Activated naive CD4-positive, alpha-beta T cell treated with anti-CD3 and anti-CD28 coated beads for 36 hours (primary cell): ENCODE data around the gene CCL22. TPM values are rescaled to one million over a fixed set of nuclear protein-coding genes. Genes with fewer than 3 reads are reported as not detected.

Source experiments
- CTCF ChIA-PET: fragments of 350-600 bp; sonication (Branson Sonifier 250); formaldehyde crosslinking; loops from one replicate; lab custom pipeline; 2021; ENCODE audit warnings: antibody characterized with exemption; lab: Charles Lee
- DNase-seq: peaks from one replicate; pipeline ENCODE4 v3.0.0-alpha.2; 2020
- H3K27ac Mint-ChIP-seq: one replicate; pipeline ENCODE4 v1.8.0; 2021; ENCODE audit warnings: mild to moderate bottlenecking, mixed read lengths
- H3K27me3 Mint-ChIP-seq: one replicate; pipeline ENCODE4 v1.8.0; 2021; ENCODE audit warnings: low read depth, mixed read lengths
- H3K36me3 Mint-ChIP-seq: one replicate; pipeline ENCODE4 v1.8.0; 2021; ENCODE audit warnings: low read depth, mixed read lengths
- H3K4me1 Mint-ChIP-seq: one replicate; pipeline ENCODE4 v1.8.0; 2021; ENCODE audit warnings: low read depth, mixed read lengths
- H3K4me3 Mint-ChIP-seq: one replicate; pipeline ENCODE4 v1.8.0; 2021; ENCODE audit warnings: mild to moderate bottlenecking, moderate library complexity, mixed read lengths
- H3K9me3 Mint-ChIP-seq: one replicate; pipeline ENCODE4 v1.8.0; 2021; ENCODE audit warnings: mixed read lengths
- intact Hi-C: fragments of 100-400 bp; cut with micrococcal nuclease; formaldehyde crosslinking; loops from one replicate; pipeline ENCODE4 v1.15.1; 2023
- total RNA-seq, 2 experiments: library from RNA; stranded (reverse); gene quantifications; one replicate each; pipeline ENCODE4 v1.2.3, GENCODE V29; 2021

The CCL22 gene
- total RNA-seq, result 1 to 10 TPM in 1 of 2 experiments, under 1 TPM in 1; 0.72 to 1.0 TPM

- peak; percentile 69 for DNase-seq
- CTCF ChIA-PET, result interaction anchor here (1.5 kb wide), 1 partner anchor 58 kb away, joined by 3 read pairs; no protein-coding TSS in a partner anchor
- Mint-ChIP-seq H3K4me3 (no peak within 1 kb of the TSS), H3K4me1 (peaks cover 11% of the 10 kb centered on the region), H3K27ac (no peak within 1 kb of the TSS), H3K36me3 (no peaks in the 10 kb centered on the region), H3K27me3 (no peaks in the 10 kb centered on the region), H3K9me3 (no peaks in the 10 kb centered on the region)
- intact Hi-C loops, result loop anchor here (1.0 kb wide), 1 partner anchor 44 kb away; no protein-coding TSS in a partner anchor
Observed at GRCh38 chr16:57358527-57359095, at the start of gene CCL22. TSS of gene CCL22 (plus strand) at chr16:57358783. CDS start at chr16:57358817, 34 bp downstream.

- Mint-ChIP-seq H3K4me1 (peaks cover 17% of the 10 kb centered on the region), H3K27ac (no peak overlapping the region), H3K27me3 (no peaks in the 10 kb centered on the region), H3K9me3 (no peaks in the 10 kb centered on the region), H3K36me3 (no peaks in the 10 kb centered on the region), H3K4me3 (no peak overlapping the region)
- no peak for DNase-seq
- intact Hi-C loops, result no loop called here
- CTCF ChIA-PET, result interaction anchor here (0.5 kb wide), 1 partner anchor 11 kb away, joined by 3 read pairs; no protein-coding TSS in a partner anchor
Observed at GRCh38 chr16:57310801-57311200, 47.8 kb upstream of the CCL22 start.

- H3K4me1 Mint-ChIP-seq, result peaks cover 19% of the 10 kb centered on the region
- H3K9me3 Mint-ChIP-seq, result no peaks in the 10 kb centered on the region
- CTCF ChIA-PET, result interaction anchor here (0.8 to 1.7 kb wide), 4 partner anchors 13 to 207 kb away, joined by 3 to 10 read pairs (median 4); no protein-coding TSS in a partner anchor
- H3K36me3 Mint-ChIP-seq, result no peaks in the 10 kb centered on the region
- no peak overlapping the region for H3K4me3 Mint-ChIP-seq
- H3K27ac Mint-ChIP-seq, result no peak overlapping the region
- intact Hi-C loops, result no loop called here
- no peaks in the 10 kb centered on the region for H3K27me3 Mint-ChIP-seq
- no peak for DNase-seq
Observed at GRCh38 chr16:57313509-57313908, 45.1 kb upstream of the CCL22 start.

GRCh38 chr16:57314161-57314785, 44.3 kb upstream of the CCL22 start:
- no peaks in the 10 kb centered on the region for H3K9me3 Mint-ChIP-seq
- H3K4me1 Mint-ChIP-seq, result peaks cover 19% of the 10 kb centered on the region
- DNase-seq, result no peak
- H3K4me3 Mint-ChIP-seq, result no peak overlapping the region
- CTCF ChIA-PET, result interaction anchor here (0.8 to 1.7 kb wide), 4 partner anchors 14 to 206 kb away, joined by 3 to 10 read pairs (median 4); no protein-coding TSS in a partner anchor
- H3K36me3 Mint-ChIP-seq, result no peaks in the 10 kb centered on the region
- H3K27me3 Mint-ChIP-seq, result no peaks in the 10 kb centered on the region
- intact Hi-C loops, result loop anchor here (1.0 kb wide), 1 partner anchor 44 kb away; the partner anchor contains the start of gene CCL22
- peak overlapping the region; percentile 13 for H3K27ac Mint-ChIP-seq

GRCh38 chr16:57315416-57315815, 43.2 kb upstream of the CCL22 start:
- Mint-ChIP-seq H3K27me3 (no peaks in the 10 kb centered on the region), H3K4me1 (peaks cover 19% of the 10 kb centered on the region), H3K27ac (no peak overlapping the region), H3K9me3 (no peaks in the 10 kb centered on the region), H3K36me3 (no peaks in the 10 kb centered on the region), H3K4me3 (no peak overlapping the region)
- DNase-seq, result no peak
- CTCF ChIA-PET, result interaction anchor here (0.7 kb wide), 1 partner anchor 101 kb away, joined by 3 read pairs; no protein-coding TSS in a partner anchor
- intact Hi-C loops, result no loop called here

- Mint-ChIP-seq H3K27ac (no peak overlapping the region), H3K4me1 (peaks cover 19% of the 10 kb centered on the region), H3K9me3 (no peaks in the 10 kb centered on the region), H3K36me3 (no peaks in the 10 kb centered on the region), H3K27me3 (no peaks in the 10 kb centered on the region), H3K4me3 (no peak overlapping the region)
- CTCF ChIA-PET, result interaction anchor here (2.2 kb wide), 1 partner anchor 100 kb away, joined by 6 read pairs; no protein-coding TSS in a partner anchor
- intact Hi-C loops, result no loop called here
- no peak for DNase-seq
Observed at GRCh38 chr16:57316390-57317017, 42.1 kb upstream of the CCL22 start.

- H3K9me3 Mint-ChIP-seq, result no peaks in the 10 kb centered on the region
Observed at GRCh38 chr16:57318240-57318970, 40.2 kb upstream of the CCL22 start.

GRCh38 chr16:57319646-57320045, 38.9 kb upstream of the CCL22 start:
- no peak overlapping the region for H3K4me3 Mint-ChIP-seq
- no peak overlapping the region for H3K27ac Mint-ChIP-seq
- intact Hi-C loops, result no loop called here
- H3K27me3 Mint-ChIP-seq, result no peaks in the 10 kb centered on the region
- no peak for DNase-seq
- H3K4me1 Mint-ChIP-seq, result peaks cover 10% of the 10 kb centered on the region
- H3K36me3 Mint-ChIP-seq, result no peaks in the 10 kb centered on the region
- CTCF ChIA-PET, result interaction anchor here (0.6 kb wide), 1 partner anchor 996 kb away, joined by 3 read pairs; no protein-coding TSS in a partner anchor
- no peaks in the 10 kb centered on the region for H3K9me3 Mint-ChIP-seq

More at GRCh38 chr16:57318240-57318970, 40.2 kb upstream of the CCL22 start:
- H3K4me1 Mint-ChIP-seq, result peaks cover 19% of the 10 kb centered on the region
- H3K27ac Mint-ChIP-seq, result no peak overlapping the region
- H3K27me3 Mint-ChIP-seq, result no peaks in the 10 kb centered on the region
- DNase-seq, result no peak
- no peaks in the 10 kb centered on the region for H3K36me3 Mint-ChIP-seq
- CTCF ChIA-PET, result interaction anchor here (2.2 kb wide), 1 partner anchor 98 kb away, joined by 6 read pairs; no protein-coding TSS in a partner anchor
- H3K4me3 Mint-ChIP-seq, result no peak overlapping the region
- intact Hi-C loops, result no loop called here

GRCh38 chr16:57324749-57325148, 33.8 kb upstream of the CCL22 start:
- H3K4me3 Mint-ChIP-seq, result no peak overlapping the region
- CTCF ChIA-PET, result no interaction called here
- peaks cover under 1% of the 10 kb centered on the region for H3K4me1 Mint-ChIP-seq
- no peaks in the 10 kb centered on the region for H3K36me3 Mint-ChIP-seq
- no peaks in the 10 kb centered on the region for H3K9me3 Mint-ChIP-seq
- intact Hi-C loops, result no loop called here
- H3K27me3 Mint-ChIP-seq, result no peaks in the 10 kb centered on the region
- H3K27ac Mint-ChIP-seq, result no peak overlapping the region
- no peak for DNase-seq

GRCh38 chr16:57325458-57325857, 33.1 kb upstream of the CCL22 start:
- no peak overlapping the region for H3K27ac Mint-ChIP-seq
- H3K27me3 Mint-ChIP-seq, result no peaks in the 10 kb centered on the region
- H3K4me3 Mint-ChIP-seq, result no peak overlapping the region
- H3K36me3 Mint-ChIP-seq, result no peaks in the 10 kb centered on the region
- CTCF ChIA-PET, result interaction anchor here (0.7 kb wide), 1 partner anchor 92 kb away, joined by 3 read pairs; no protein-coding TSS in a partner anchor
- peaks cover 3% of the 10 kb centered on the region for H3K4me1 Mint-ChIP-seq
- no peak for DNase-seq
- intact Hi-C loops, result no loop called here
- H3K9me3 Mint-ChIP-seq, result no peaks in the 10 kb centered on the region

GRCh38 chr16:57329718-57330327, 28.8 kb upstream of the CCL22 start:
- H3K27me3 Mint-ChIP-seq, result no peaks in the 10 kb centered on the region
- DNase-seq, result no peak
- no peak overlapping the region for H3K27ac Mint-ChIP-seq
- no peaks in the 10 kb centered on the region for H3K36me3 Mint-ChIP-seq
- peaks cover 3% of the 10 kb centered on the region for H3K4me1 Mint-ChIP-seq
- no peak overlapping the region for H3K4me3 Mint-ChIP-seq
- CTCF ChIA-PET, result interaction anchor here (0.6 kb wide), 1 partner anchor 13 kb away, joined by 3 read pairs; no protein-coding TSS in a partner anchor
- H3K9me3 Mint-ChIP-seq, result peaks cover 4% of the 10 kb centered on the region
- intact Hi-C loops, result no loop called here
